Subcutaneous abdominal adipose tissue (tissue), 5 donors: ENCODE data around the gene TMEM238.
A peak's percentile ranks its signal among the peaks of the same experiment; 100 is the strongest.
"Not testable (repeated sequence)": the region's sequence is repeated elsewhere in the genome, so short reads cannot be mapped to it uniquely, and the experiment has no call there.

Experiments used
- H3K27ac ChIP-seq: one replicate; pipeline ENCODE4 v1.7.0; 2013; ENCODE audit warnings: low read depth, mild to moderate bottlenecking, inconsistent platforms, low read length, moderate library complexity
- H3K27me3 ChIP-seq, 5 donors: one replicate each; pipeline ENCODE4 v1.7.0; 2013; ENCODE audit warnings: low read length in 5 of 5, inconsistent platforms in 1 of 5; ENCODE audit not compliant: control insufficient read depth in 5 of 5, insufficient read depth in 4 of 5
- H3K36me3 ChIP-seq, 5 donors: one replicate each; pipeline ENCODE4 v1.7.0; 2013; ENCODE audit warnings: low read length in 5 of 5; ENCODE audit not compliant: control insufficient read depth in 5 of 5, insufficient read depth in 5 of 5
- H3K4me1 ChIP-seq, 5 donors: one replicate each; pipeline ENCODE4 v1.7.0; 2013; ENCODE audit warnings: low read length in 5 of 5, mild to moderate bottlenecking in 3 of 5, moderate library complexity in 1 of 5; ENCODE audit not compliant: control insufficient read depth in 5 of 5, insufficient read depth in 5 of 5
- H3K4me3 ChIP-seq, 5 donors: one replicate each; pipeline ENCODE4 v1.7.0; 2013; ENCODE audit warnings: low read length in 5 of 5, low read depth in 1 of 5
- H3K9ac ChIP-seq, 5 donors: one replicate each; pipeline ENCODE4 v1.7.0; 2013; ENCODE audit warnings: low read length in 5 of 5, mild to moderate bottlenecking in 4 of 5, moderate library complexity in 3 of 5
- H3K9me3 ChIP-seq, 5 donors: one replicate each; pipeline ENCODE4 v1.7.0; 2013; ENCODE audit warnings: low read length in 5 of 5; ENCODE audit not compliant: control insufficient read depth in 5 of 5
- donor health status: healthy.
- donor health status: healthy.
- donor health status: healthy.
- donor health status: healthy.
- donor health status: healthy.

Gene TMEM238

GRCh38 chr19:55405638-55406037 is 21.5 kb upstream of the TMEM238 start:
- peaks cover 0 to 23% (median 18%) of the 10 kb centered on the region in 5 donors for H3K4me1 ChIP-seq
- H3K9me3 ChIP-seq: no peaks in the 10 kb centered on the region
- H3K9ac ChIP-seq: peak overlapping the region in 2 of 5 donors; percentile 11 to 39
- H3K27ac ChIP-seq: no peak overlapping the region
- no peak overlapping the region for H3K4me3 ChIP-seq
- peaks cover 0 to 49% (median 37%) of the 10 kb centered on the region in 5 donors for H3K36me3 ChIP-seq
- H3K27me3 ChIP-seq: no peaks in the 10 kb centered on the region

- H3K9ac ChIP-seq: no peak overlapping the region
- no peaks in the 10 kb centered on the region for H3K9me3 ChIP-seq
- no peak overlapping the region for H3K27ac ChIP-seq
- no peak overlapping the region for H3K4me3 ChIP-seq
- peaks cover 0 to 53% (median 41%) of the 10 kb centered on the region in 5 donors for H3K36me3 ChIP-seq
- H3K27me3 ChIP-seq: no peaks in the 10 kb centered on the region
- H3K4me1 ChIP-seq: peaks cover 0 to 17% (median 11%) of the 10 kb centered on the region in 5 donors
Measured at GRCh38 chr19:55402509-55402908, 18.4 kb upstream of the TMEM238 start.

- not testable (repeated sequence) for H3K4me1 ChIP-seq, H3K4me3 ChIP-seq, H3K9me3 ChIP-seq, H3K9ac ChIP-seq, H3K27ac ChIP-seq, H3K27me3 ChIP-seq
- peaks cover 0 to 52% (median 41%) of the 10 kb centered on the region in 5 donors for H3K36me3 ChIP-seq
Measured at GRCh38 chr19:55401390-55401789, 17.3 kb upstream of the TMEM238 start.

- Histone ChIP-seq H3K4me1 (no peaks in the 10 kb centered on the region), H3K4me3 (no peak overlapping the region), H3K27ac (no peak overlapping the region), H3K9me3 (no peaks in the 10 kb centered on the region), H3K36me3 (peaks cover 0 to 43% (median 35%) of the 10 kb centered on the region in 5 donors), H3K9ac (no peak overlapping the region), H3K27me3 (no peaks in the 10 kb centered on the region)
Measured at GRCh38 chr19:55400281-55401087, 16.4 kb upstream of the TMEM238 start.

GRCh38 chr19:55398200-55398925 is 14.3 kb upstream of the TMEM238 start:
- Histone ChIP-seq H3K27ac (no peak overlapping the region), H3K4me1 (no peaks in the 10 kb centered on the region), H3K27me3 (no peaks in the 10 kb centered on the region), H3K9me3 (no peaks in the 10 kb centered on the region), H3K4me3 (no peak overlapping the region), H3K9ac (no peak overlapping the region), H3K36me3 (peaks cover 0 to 29% (median 26%) of the 10 kb centered on the region in 5 donors)

- Histone ChIP-seq H3K36me3 (peaks cover 0 to 39% (median 37%) of the 10 kb centered on the region in 5 donors), H3K4me1 (peaks cover 0 to 22% (median 15%) of the 10 kb centered on the region in 5 donors), H3K9ac (no peak overlapping the region), H3K4me3 (no peak overlapping the region), H3K27ac (no peak overlapping the region), H3K9me3 (no peaks in the 10 kb centered on the region), H3K27me3 (no peaks in the 10 kb centered on the region)
Measured at GRCh38 chr19:55392820-55393761, 9.0 kb upstream of the TMEM238 start.

GRCh38 chr19:55391702-55392615 is 7.9 kb upstream of the TMEM238 start:
- Histone ChIP-seq H3K9me3 (no peaks in the 10 kb centered on the region), H3K9ac (no peak overlapping the region), H3K27me3 (no peaks in the 10 kb centered on the region), H3K36me3 (peaks cover 0 to 51% (median 48%) of the 10 kb centered on the region in 5 donors), H3K27ac (no peak overlapping the region), H3K4me3 (no peak overlapping the region), H3K4me1 (peaks cover 8 to 33% (median 26%) of the 10 kb centered on the region in 5 donors)

- Histone ChIP-seq H3K4me3 (no peak overlapping the region), H3K27me3 (no peaks in the 10 kb centered on the region), H3K9ac (no peak overlapping the region), H3K4me1 (peaks cover 10 to 41% (median 33%) of the 10 kb centered on the region in 5 donors), H3K27ac (no peak overlapping the region), H3K9me3 (no peaks in the 10 kb centered on the region), H3K36me3 (peaks cover 0 to 52% (median 48%) of the 10 kb centered on the region in 5 donors)
Measured at GRCh38 chr19:55391191-55391670, 7.1 kb upstream of the TMEM238 start.

- H3K27me3 ChIP-seq: no peaks in the 10 kb centered on the region
- H3K9me3 ChIP-seq: no peaks in the 10 kb centered on the region
- H3K4me1 ChIP-seq: peaks cover 10 to 46% (median 37%) of the 10 kb centered on the region in 5 donors
- H3K36me3 ChIP-seq: peaks cover 0 to 52% (median 48%) of the 10 kb centered on the region in 5 donors
- H3K9ac ChIP-seq: no peak overlapping the region
- H3K27ac ChIP-seq: no peak overlapping the region
- no peak overlapping the region for H3K4me3 ChIP-seq
Measured at GRCh38 chr19:55390461-55390880, 6.4 kb upstream of the TMEM238 start.
